ENCODE data around the gene OR6C74.

DNA sequence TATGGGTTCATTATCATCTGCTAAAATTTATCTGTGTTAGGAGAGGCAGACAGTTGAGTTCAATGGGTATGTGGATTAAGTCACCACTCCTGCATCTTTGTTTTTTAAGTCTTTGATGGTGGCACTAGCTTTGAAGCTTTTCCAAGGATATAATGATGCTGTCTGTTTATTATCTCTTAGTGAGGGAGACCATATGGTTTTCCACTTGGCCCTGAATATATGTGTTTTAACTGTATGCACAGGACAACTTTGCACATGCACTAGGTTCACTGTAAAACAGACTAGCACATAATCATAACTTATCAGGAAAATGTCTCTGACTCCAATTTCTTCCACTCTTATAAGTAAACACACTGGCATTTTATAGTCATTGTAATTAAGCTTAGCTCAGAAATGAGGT lies 8.9 kb downstream of the OR6C74 start:
- TF ChIP-seq, protein P1, sequence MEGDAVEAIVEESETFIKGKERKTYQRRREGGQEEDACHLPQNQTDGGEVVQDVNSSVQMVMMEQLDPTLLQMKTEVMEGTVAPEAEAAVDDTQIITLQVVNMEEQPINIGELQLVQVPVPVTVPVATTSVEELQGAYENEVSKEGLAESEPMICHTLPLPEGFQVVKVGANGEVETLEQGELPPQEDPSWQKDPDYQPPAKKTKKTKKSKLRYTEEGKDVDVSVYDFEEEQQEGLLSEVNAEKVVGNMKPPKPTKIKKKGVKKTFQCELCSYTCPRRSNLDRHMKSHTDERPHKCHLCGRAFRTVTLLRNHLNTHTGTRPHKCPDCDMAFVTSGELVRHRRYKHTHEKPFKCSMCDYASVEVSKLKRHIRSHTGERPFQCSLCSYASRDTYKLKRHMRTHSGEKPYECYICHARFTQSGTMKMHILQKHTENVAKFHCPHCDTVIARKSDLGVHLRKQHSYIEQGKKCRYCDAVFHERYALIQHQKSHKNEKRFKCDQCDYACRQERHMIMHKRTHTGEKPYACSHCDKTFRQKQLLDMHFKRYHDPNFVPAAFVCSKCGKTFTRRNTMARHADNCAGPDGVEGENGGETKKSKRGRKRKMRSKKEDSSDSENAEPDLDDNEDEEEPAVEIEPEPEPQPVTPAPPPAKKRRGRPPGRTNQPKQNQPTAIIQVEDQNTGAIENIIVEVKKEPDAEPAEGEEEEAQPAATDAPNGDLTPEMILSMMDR (conservative IDR thresholded peaks at IDR 0.05 in 1 of 2, IDR thresholded peaks at IDR 0.05 in 1 of 2; ENCODE audit: low read depth in 1 of 2, low read length in 2 of 2): no peak
- no peak for TF ChIP-seq EZH2 (IDR thresholded peaks at IDR 0.05; ENCODE audit: low read length, missing control alignments)
